ENCODE measurements around the gene GAS7. TPM values are rescaled to one million over a fixed set of nuclear protein-coding genes. Genes with fewer than 3 reads are reported as not detected.

The GAS7 gene
- total RNA-seq, 1 experiment from 2014 or later = 12.3 TPM

GRCh38 chr17:9902120-9902519, 296.3 kb downstream of the GAS7 start:
- no peak for TF ChIP-seq MYBL2 (CRISPR knock-in tag; IDR thresholded peaks at IDR 0.05)
- no peak for TF ChIP-seq ELF4 (CRISPR knock-in tag; IDR thresholded peaks at IDR 0.05; ENCODE audit: low read depth)
- no peak for TF ChIP-seq GTF2I (CRISPR knock-in tag; conservative IDR thresholded peaks at IDR 0.05)
- no peak for TF ChIP-seq RELA (CRISPR knock-in tag; IDR thresholded peaks at IDR 0.05; ENCODE audit: borderline replicate concordance)
- TF ChIP-seq PRRX2 (CRISPR knock-in tag; IDR thresholded peaks at IDR 0.05) = no peak
- no peak for TF ChIP-seq MAX (CRISPR knock-in tag; IDR thresholded peaks at IDR 0.05)
- no peak for TF ChIP-seq KAT7 (CRISPR knock-in tag; IDR thresholded peaks at IDR 0.05; ENCODE audit: borderline replicate concordance)
- no peak for TF ChIP-seq CREB1 (CRISPR knock-in tag; IDR thresholded peaks at IDR 0.05)
- no peak for TF ChIP-seq NFATC4 (CRISPR knock-in tag; IDR thresholded peaks at IDR 0.05)
- TF ChIP-seq GABPB1 (CRISPR knock-in tag; IDR thresholded peaks at IDR 0.05) = no peak
- no peak for TF ChIP-seq HMGA2 (CRISPR knock-in tag; IDR thresholded peaks at IDR 0.05)
- no peak for TF ChIP-seq OVOL2 (CRISPR knock-in tag; IDR thresholded peaks at IDR 0.05; ENCODE audit: borderline replicate concordance)
- no peak for TF ChIP-seq SMAD3 (CRISPR knock-in tag; IDR thresholded peaks at IDR 0.05; ENCODE audit: borderline replicate concordance)
- no peak overlapping the region for H3K4me3 Mint-ChIP-seq
- CTCF ChIA-PET = interaction anchor here (1.4 to 5.7 kb wide), 3 partner anchors 13 to 80 kb away, joined by 4 to 39 read pairs (median 4); no protein-coding TSS in a partner anchor
- POLR2A ChIA-PET = no interaction called here
- DNase-seq (ENCODE audit: low spot score) (no peak), ATAC-seq (no peak)
- no peaks in the 10 kb centered on the region for H3K27me3 Mint-ChIP-seq (ENCODE audit: low read depth)
- H3K4me1 Mint-ChIP-seq = peaks cover 4% of the 10 kb centered on the region; the same call in 1 of the 2 replicates
- H3K36me3 Mint-ChIP-seq = no peaks in the 10 kb centered on the region
- H3K27ac Mint-ChIP-seq = no peak overlapping the region
- H3K9me3 Mint-ChIP-seq = no peaks in the 10 kb centered on the region

GRCh38 chr17:9900784-9901183, 297.6 kb downstream of the GAS7 start:
- CTCF ChIA-PET = interaction anchor here (0.9 to 5.7 kb wide), 4 partner anchors 11 to 172 kb away, joined by 3 to 39 read pairs (median 4); no protein-coding TSS in a partner anchor

GRCh38 chr17:9900044-9900594, 298.3 kb downstream of the GAS7 start:
- TF ChIP-seq ETV6 (CRISPR knock-in tag; IDR thresholded peaks at IDR 0.05) = no peak
- TF ChIP-seq ZNF425 (CRISPR knock-in tag; conservative IDR thresholded peaks at IDR 0.05) = no peak
- Mint-ChIP-seq H3K4me1 (peaks cover 4% of the 10 kb centered on the region; the same call in 1 of the 2 replicates), H3K36me3 (no peaks in the 10 kb centered on the region), H3K27me3 (ENCODE audit: low read depth) (peaks cover 3% of the 10 kb centered on the region; the same call in 1 of the 2 replicates), H3K9me3 (peaks cover 4% of the 10 kb centered on the region; the same call in 1 of the 2 replicates), H3K4me3 (no peak overlapping the region), H3K27ac (no peak overlapping the region)
- DNase-seq (ENCODE audit: low spot score) (no peak), ATAC-seq (no peak)
- ChIA-PET POLR2A (no interaction called here), CTCF (interaction anchor here (1.6 to 5.7 kb wide), 2 partner anchors 11 to 24 kb away, joined by 4 to 39 read pairs; no protein-coding TSS in a partner anchor)

More at GRCh38 chr17:9900784-9901183, 297.6 kb downstream of the GAS7 start:
- POLR2A ChIA-PET = no interaction called here
- no peak for DNase-seq (ENCODE audit: low spot score)
- Mint-ChIP-seq H3K4me3 (no peak overlapping the region), H3K4me1 (peaks cover 4% of the 10 kb centered on the region; the same call in 1 of the 2 replicates), H3K27ac (no peak overlapping the region), H3K27me3 (ENCODE audit: low read depth) (peaks cover 3% of the 10 kb centered on the region; the same call in 1 of the 2 replicates), H3K36me3 (no peaks in the 10 kb centered on the region), H3K9me3 (peaks cover 4% of the 10 kb centered on the region; the same call in 1 of the 2 replicates)
- no peak for ATAC-seq
- TF ChIP-seq ATF6 (CRISPR knock-in tag; IDR thresholded peaks at IDR 0.05) (no peak), ZNF121 (CRISPR knock-in tag; IDR thresholded peaks at IDR 0.05) (no peak)

Data from WTC11 (cell line).